Measurements from ENCODE around the gene PTBP1. TPM values are rescaled to one million over a fixed set of nuclear protein-coding genes. Genes with fewer than 3 reads are reported as not detected.

Gene PTBP1
- total and polyA plus RNA-seq, 2 donors (not counting 3 experiments of a cell fraction or from before 2014, with no cell fraction given), result 382 to 623 TPM

GRCh38 chr19:805166-805551 is 7.9 kb downstream of the PTBP1 start:
- FAIRE-seq, result no peak
- dilution Hi-C loops (cut with MboI; ENCODE audit: extremely low pct_ligation_motif_present, low sequenced_read_pairs), result no loop called here
- H4K20me1 ChIP-seq (replicated peaks; ENCODE audit: control insufficient read depth, extremely low read depth, insufficient read depth, low read length), result no peaks in the 10 kb centered on the region

More at GRCh38 chr19:805166-805551, 7.9 kb downstream of the PTBP1 start:
- no peak for TF ChIP-seq MYC (IDR thresholded peaks at IDR 0.05; ENCODE audit: low read depth, low read length)
- TF ChIP-seq CTCF (IDR thresholded peaks at IDR 0.05; ENCODE audit: extremely low read depth in 1 of 2, insufficient read depth in 1 of 2, low read depth in 1 of 2, low read length in 2 of 2), result no peak
- TF ChIP-seq, protein P1, sequence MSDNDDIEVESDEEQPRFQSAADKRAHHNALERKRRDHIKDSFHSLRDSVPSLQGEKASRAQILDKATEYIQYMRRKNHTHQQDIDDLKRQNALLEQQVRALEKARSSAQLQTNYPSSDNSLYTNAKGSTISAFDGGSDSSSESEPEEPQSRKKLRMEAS (IDR thresholded peaks at IDR 0.05; ENCODE audit: insufficient read depth, insufficient read length), result no peak
- no peak for TF ChIP-seq POLR2A (IDR thresholded peaks at IDR 0.05; ENCODE audit: low read depth, low read length)
- Histone ChIP-seq H3K9ac (replicated peaks; ENCODE audit: extremely low read depth, insufficient read depth, low read length) (no peak overlapping the region), H3K4me1 (ENCODE audit: control insufficient read depth, extremely low read depth, insufficient read depth, low read length) (peaks cover 25% of the 10 kb centered on the region), H3K9me1 (replicated peaks; ENCODE audit: control insufficient read depth, extremely low read depth, insufficient read depth, low read length) (no peaks in the 10 kb centered on the region), H3K4me2 (ENCODE audit: insufficient read depth, low read length) (no peak overlapping the region), H3K9me3 (replicated peaks; ENCODE audit: control insufficient read depth, insufficient read depth, low read length) (no peaks in the 10 kb centered on the region), H2AFZ (ENCODE audit: low read depth, low read length) (no peak overlapping the region), H3K27ac (ENCODE audit: insufficient read depth, low read depth, low read length) (no peak overlapping the region), H3K4me3 (replicated peaks in 1 of 3; ENCODE audit: insufficient read depth in 1 of 3, low read depth in 1 of 3, low read length in 3 of 3) (no peak overlapping the region), H3K36me3 (ENCODE audit: control insufficient read depth in 2 of 2, extremely low read depth in 1 of 2, insufficient read depth in 2 of 2, low read length in 2 of 2) (peaks cover 55 to 77% of the 10 kb centered on the region in 2 experiments), H3K79me2 (ENCODE audit: control insufficient read depth, insufficient read depth, low read length) (peaks cover 92% of the 10 kb centered on the region), H3K27me3 (ENCODE audit: control insufficient read depth in 2 of 2, insufficient read depth in 2 of 2, low read length in 2 of 2) (no peaks in the 10 kb centered on the region)
- intact Hi-C loops (cut with micrococcal nuclease), result no loop called here
- no peak for DNase-seq (ENCODE audit: low read depth, low spot score)
- POLR2A ChIA-PET, result no interaction called here
- CTCF ChIA-PET, result interaction anchor here (1.0 to 5.5 kb wide), 2 partner anchors 35 to 58 kb away, joined by 4 to 32 read pairs; no protein-coding TSS in a partner anchor
- BruUV-seq (replicated peaks), result no TSS peak

Measured in endothelial cell of umbilical vein (primary cell).